KOPT-K1 (cell line): ENCODE results near the gene LDLRAD3.
"Not testable (repeated sequence)": the region's sequence is repeated elsewhere in the genome, so short reads cannot be mapped to it uniquely, and the experiment has no call there.

Experiments
- H3K27ac ChIP-seq: fragments of 200-600 bp; sonication (generic); 2 replicates; pipeline ENCODE4 v1.5.1; 2016; ENCODE audit warnings: antibody characterized with exemption, mild to moderate bottlenecking, low read depth, low read length; ENCODE audit not compliant: poor library complexity, severe bottlenecking
- H3K36me3 ChIP-seq: fragments of 200-600 bp; sonication (generic); 2 replicates; pipeline ENCODE4 v1.5.1; 2017; ENCODE audit warnings: antibody characterized with exemption, mild to moderate bottlenecking, low read length, moderate library complexity; ENCODE audit not compliant: insufficient read depth
- H3K9me3 ChIP-seq: fragments of 200-600 bp; sonication (generic); 2 replicates; pipeline ENCODE4 v1.5.1; 2017; ENCODE audit warnings: antibody characterized with exemption, low read length, mild to moderate bottlenecking; ENCODE audit not compliant: insufficient read depth, poor library complexity, severe bottlenecking

Gene LDLRAD3

GRCh38 chr11:36045945-36046344 is 102.1 kb downstream of the LDLRAD3 start:
- not testable (repeated sequence) for H3K9me3 ChIP-seq, H3K36me3 ChIP-seq, H3K27ac ChIP-seq

GRCh38 chr11:36046932-36047331 is 103.1 kb downstream of the LDLRAD3 start:
- Histone ChIP-seq H3K9me3 (no peaks in the 10 kb centered on the region), H3K27ac (no peak overlapping the region), H3K36me3 (no peaks in the 10 kb centered on the region)

GRCh38 chr11:36047344-36047743 is 103.5 kb downstream of the LDLRAD3 start:
- no peak overlapping the region for H3K27ac ChIP-seq
- H3K36me3 ChIP-seq: no peaks in the 10 kb centered on the region
- no peaks in the 10 kb centered on the region for H3K9me3 ChIP-seq

GRCh38 chr11:36048496-36049247 is 104.8 kb downstream of the LDLRAD3 start:
- Histone ChIP-seq H3K9me3 (no peaks in the 10 kb centered on the region), H3K36me3 (no peaks in the 10 kb centered on the region), H3K27ac (no peak overlapping the region)

GRCh38 chr11:36051235-36052144 is 107.6 kb downstream of the LDLRAD3 start:
- Histone ChIP-seq H3K27ac (no peak overlapping the region), H3K36me3 (no peaks in the 10 kb centered on the region), H3K9me3 (no peaks in the 10 kb centered on the region)

GRCh38 chr11:36053281-36053680 is 109.4 kb downstream of the LDLRAD3 start:
- H3K36me3 ChIP-seq: no peaks in the 10 kb centered on the region
- H3K27ac ChIP-seq: no peak overlapping the region
- H3K9me3 ChIP-seq: no peaks in the 10 kb centered on the region

GRCh38 chr11:36053862-36054261 is 110.0 kb downstream of the LDLRAD3 start:
- Histone ChIP-seq H3K9me3 (no peaks in the 10 kb centered on the region), H3K27ac (no peak overlapping the region), H3K36me3 (no peaks in the 10 kb centered on the region)

DNA sequence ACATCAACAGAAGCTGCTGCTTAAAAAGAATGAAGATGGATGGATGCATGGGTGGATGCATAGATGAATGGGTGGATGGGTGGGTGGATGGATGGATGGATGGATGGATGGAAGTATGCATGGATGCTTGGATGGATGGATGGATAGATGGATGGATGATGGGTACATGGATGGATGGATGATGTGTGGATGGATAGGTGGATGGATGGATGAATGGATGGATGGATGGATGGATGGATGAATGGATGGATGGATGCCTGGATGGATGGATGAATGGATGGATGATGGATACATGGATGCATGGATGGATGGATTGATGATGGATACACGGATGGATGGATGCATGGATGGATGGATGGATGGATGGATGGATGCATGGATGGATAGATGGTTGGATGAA is 110.8 kb downstream of the LDLRAD3 start:
- Histone ChIP-seq H3K36me3 (no peaks in the 10 kb centered on the region), H3K9me3 (peaks cover 3% of the 10 kb centered on the region)

GRCh38 chr11:36056160-36056751 is 112.4 kb downstream of the LDLRAD3 start:
- Histone ChIP-seq H3K9me3 (peaks cover 5% of the 10 kb centered on the region), H3K27ac (no peak overlapping the region), H3K36me3 (no peaks in the 10 kb centered on the region)

More for the DNA sequence above, 110.8 kb downstream of the LDLRAD3 start:
- H3K27ac ChIP-seq: no peak overlapping the region

DNA sequence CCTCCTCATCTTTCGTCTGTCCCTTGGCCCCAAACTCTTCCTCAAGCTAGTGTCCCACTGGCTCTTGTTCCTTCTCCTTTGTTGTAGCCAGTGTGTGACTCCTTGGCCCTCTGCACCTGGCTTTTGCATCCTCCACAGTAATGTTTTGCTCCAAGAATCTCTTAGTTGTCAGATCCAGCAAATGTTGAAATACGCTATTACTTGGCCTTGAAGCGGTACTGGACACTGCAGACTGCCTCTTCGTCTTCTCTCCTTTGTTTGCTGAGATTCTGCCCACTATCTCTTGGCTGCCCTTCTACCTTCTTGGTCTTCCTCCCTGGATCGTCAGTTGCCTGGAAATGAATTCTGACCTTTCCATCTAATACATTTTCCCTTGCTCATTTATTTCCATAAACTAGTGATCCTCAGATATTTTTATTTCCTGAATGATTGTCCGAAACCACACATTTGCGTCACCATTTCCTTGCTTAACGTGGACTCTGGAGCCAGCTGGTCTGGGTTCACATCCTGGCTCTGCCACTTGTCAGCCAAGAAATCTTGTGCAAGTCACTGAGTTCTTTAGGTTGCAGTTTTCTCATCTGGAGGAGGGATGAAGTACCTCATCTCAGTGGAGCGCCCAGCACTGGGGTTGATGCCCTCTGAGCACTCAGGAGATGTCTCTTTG is 113.6 kb downstream of the LDLRAD3 start:
- Histone ChIP-seq H3K9me3 (peaks cover 5% of the 10 kb centered on the region), H3K36me3 (no peaks in the 10 kb centered on the region), H3K27ac (no peak overlapping the region)

DNA sequence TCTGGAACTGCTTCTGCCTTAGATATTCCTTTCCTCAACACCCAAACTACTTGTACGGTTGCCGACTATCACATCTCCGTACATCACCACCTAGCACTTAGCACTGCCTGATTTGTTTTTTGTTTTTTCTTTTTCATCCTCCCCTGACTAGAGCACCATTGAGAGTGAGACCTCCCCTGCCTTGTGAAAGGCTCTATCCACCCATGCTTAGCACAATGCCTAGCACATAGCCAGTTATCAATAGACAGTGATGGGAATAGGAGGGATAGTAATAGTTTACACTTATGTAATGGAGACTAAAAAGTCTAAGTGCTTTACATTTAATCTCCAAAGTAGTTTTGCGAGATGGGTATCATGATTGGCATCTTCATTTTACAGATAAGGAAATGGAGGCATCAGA is 115.8 kb downstream of the LDLRAD3 start:
- Histone ChIP-seq H3K36me3 (no peaks in the 10 kb centered on the region), H3K27ac (no peak overlapping the region), H3K9me3 (peaks cover 5% of the 10 kb centered on the region)

- Histone ChIP-seq H3K27ac (no peak overlapping the region), H3K9me3 (peaks cover 5% of the 10 kb centered on the region), H3K36me3 (no peaks in the 10 kb centered on the region)
Observed at GRCh38 chr11:36060926-36061325, 117.1 kb downstream of the LDLRAD3 start.

- H3K9me3 ChIP-seq: peaks cover 7% of the 10 kb centered on the region
- no peak overlapping the region for H3K27ac ChIP-seq
- H3K36me3 ChIP-seq: no peaks in the 10 kb centered on the region
Observed at GRCh38 chr11:36061471-36061870, 117.6 kb downstream of the LDLRAD3 start.

- H3K36me3 ChIP-seq: no peaks in the 10 kb centered on the region
- H3K9me3 ChIP-seq: peaks cover 20% of the 10 kb centered on the region
- no peak overlapping the region for H3K27ac ChIP-seq
Observed at GRCh38 chr11:36062796-36063365, 119.0 kb downstream of the LDLRAD3 start.
